Hepatocyte (in vitro differentiated cells): ENCODE data around the gene MARCHF9. TPM values are rescaled to one million over a fixed set of nuclear protein-coding genes. Genes with fewer than 3 reads are reported as not detected.
"Not testable (repeated sequence)": the region's sequence is repeated elsewhere in the genome, so short reads cannot be mapped to it uniquely, and the experiment has no call there.

Experiments used
- DNase-seq: peaks from one replicate; pipeline ENCODE4 v3.0.0-alpha.2; 2016; ENCODE audit warnings: low spot score
- H2AFZ ChIP-seq: fragments of 200-600 bp; sonication (generic); 2 replicates; pipeline ENCODE4 v1.6.0; 2016; ENCODE audit warnings: antibody characterized with exemption, mild to moderate bottlenecking
- H3K27ac ChIP-seq: fragments of 200-600 bp; sonication (generic); 2 replicates; pipeline ENCODE4 v1.5.1; 2016; ENCODE audit warnings: mild to moderate bottlenecking
- H3K27me3 ChIP-seq: fragments of 200-600 bp; sonication (generic); 2 replicates; pipeline ENCODE4 v1.6.1; 2016
- H3K36me3 ChIP-seq: fragments of 200-600 bp; sonication (generic); replicated peaks from 2 replicates; pipeline ENCODE4 v1.5.1; 2016; ENCODE audit warnings: low read depth; ENCODE audit not compliant: insufficient read depth
- H3K4me1 ChIP-seq: fragments of 200-600 bp; sonication (generic); 2 replicates; pipeline ENCODE4 v1.5.1; 2016; ENCODE audit warnings: mild to moderate bottlenecking, moderate library complexity; ENCODE audit not compliant: insufficient read depth
- H3K4me2 ChIP-seq: fragments of 200-600 bp; sonication (generic); 2 replicates; pipeline ENCODE4 v1.6.0; 2016
- H3K4me3 ChIP-seq: fragments of 200-600 bp; sonication (generic); 2 replicates; pipeline ENCODE4 v1.5.1; 2016; ENCODE audit warnings: mild to moderate bottlenecking
- H3K79me2 ChIP-seq: fragments of 200-600 bp; sonication (generic); 2 replicates; pipeline ENCODE4 v1.6.0; 2017; ENCODE audit warnings: mild to moderate bottlenecking
- H3K9me2 ChIP-seq: fragments of 200-600 bp; sonication (generic); replicated peaks from 2 replicates; pipeline ENCODE4 v1.6.0; 2017; ENCODE audit warnings: mild to moderate bottlenecking; ENCODE audit not compliant: insufficient read depth
- H3K9me3 ChIP-seq: fragments of 200-600 bp; sonication (generic); 2 replicates; pipeline ENCODE4 v1.5.1; 2016; ENCODE audit warnings: low read depth, mild to moderate bottlenecking
- H4K20me1 ChIP-seq: fragments of 200-600 bp; sonication (generic); 2 replicates; pipeline ENCODE4 v1.6.0; 2016; ENCODE audit warnings: mild to moderate bottlenecking; ENCODE audit not compliant: insufficient read depth, poor library complexity, severe bottlenecking
- CTCF ChIP-seq: fragments of 200-600 bp; sonication (generic); IDR thresholded peaks from 2 replicates; pipeline ENCODE4 v1.5.1; 2016; ENCODE audit warnings: antibody characterized with exemption, mild to moderate bottlenecking; ENCODE audit not compliant: poor library complexity
- EZH2 ChIP-seq: fragments of 200-600 bp; sonication (generic); IDR thresholded peaks from 2 replicates; pipeline ENCODE4 v1.6.1; 2016; ENCODE audit warnings: antibody characterized with exemption, mild to moderate bottlenecking, borderline replicate concordance
- EZH2phosphoT487 ChIP-seq: fragments of 200-600 bp; sonication (generic); IDR thresholded peaks from one replicate; pipeline ENCODE4 v1.6.1; 2018; ENCODE audit warnings: antibody characterized with exemption, mild to moderate bottlenecking, low read depth, moderate library complexity; ENCODE audit not compliant: unreplicated experiment, severe bottlenecking
- WGBS: methylation state at CpG from one replicate; pipeline ENCODE4 v1.1.6; 2016; ENCODE audit warnings: low lambda C conversion rate; ENCODE audit errors: missing lambda C conversion rate; 5-methylcytosine and 5-hydroxymethylcytosine counted together
- polyA plus RNA-seq: library from polyadenylated mRNA; unstranded; fragments of >200 nt; fragmentation: Nextera tagmentation; extraction: Ambion mirVana; gene quantifications from 2 replicates; pipeline ENCODE4 v1.2.1, GENCODE V29; 2016
- total RNA-seq: library from RNA; depleted of rRNA; stranded (reverse); fragments of >200 nt; gene quantifications from 2 replicates; pipeline ENCODE4 v1.2.3, GENCODE V29; 2014

MARCHF9 gene
- total and polyA plus RNA-seq, 2 experiments from 2014 or later, result 13.6 to 16.9 TPM

DNA sequence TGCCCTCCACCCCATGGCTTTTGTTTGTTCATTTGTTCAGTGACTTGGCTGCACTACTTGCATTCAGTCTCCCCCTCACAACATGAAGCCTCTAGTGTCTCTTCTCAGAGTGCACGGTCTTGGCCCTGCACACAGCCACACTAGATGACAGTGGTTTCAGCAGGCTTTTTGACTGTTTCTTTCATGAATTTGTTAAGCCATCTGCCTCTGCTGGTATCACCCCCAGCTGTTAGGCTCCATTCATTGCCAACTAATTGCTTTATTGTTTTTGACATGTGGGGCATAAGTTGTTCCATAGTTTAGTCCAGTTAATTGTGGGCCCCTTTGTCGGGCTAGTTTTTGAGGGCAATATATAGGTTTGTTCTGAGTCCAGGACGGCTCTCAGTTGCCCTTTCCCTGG lies 42.2 kb upstream of the MARCHF9 start:
- no peaks in the 10 kb centered on the region for H3K27me3 ChIP-seq
- no peak overlapping the region for H3K4me3 ChIP-seq
- H4K20me1 ChIP-seq, result no peaks in the 10 kb centered on the region
- H3K4me1 ChIP-seq, result no peaks in the 10 kb centered on the region
- TF ChIP-seq EZH2, result no peak
- no peak for TF ChIP-seq CTCF
- TF ChIP-seq EZH2phosphoT487, result no peak
- WGBS, result 96% methylated on average over 3 of the region's 3 CpGs
- no peaks in the 10 kb centered on the region for H3K79me2 ChIP-seq
- no peak overlapping the region for H3K4me2 ChIP-seq
- H3K27ac ChIP-seq, result no peak overlapping the region
- H3K36me3 ChIP-seq, result no peaks in the 10 kb centered on the region
- H3K9me2 ChIP-seq, result no peaks in the 10 kb centered on the region
- H2AFZ ChIP-seq, result no peak overlapping the region
- DNase-seq, result no peak
- no peaks in the 10 kb centered on the region for H3K9me3 ChIP-seq

GRCh38 chr12:57713209-57713608 lies 41.7 kb upstream of the MARCHF9 start:
- WGBS, result 89% methylated on average over 5 of the region's 5 CpGs
- no peaks in the 10 kb centered on the region for H3K9me3 ChIP-seq
- TF ChIP-seq EZH2, result no peak
- no peak for TF ChIP-seq CTCF
- no peak overlapping the region for H3K4me2 ChIP-seq
- H3K79me2 ChIP-seq, result no peaks in the 10 kb centered on the region
- no peaks in the 10 kb centered on the region for H3K36me3 ChIP-seq
- H3K4me3 ChIP-seq, result no peak overlapping the region
- H3K4me1 ChIP-seq, result no peaks in the 10 kb centered on the region
- no peaks in the 10 kb centered on the region for H3K9me2 ChIP-seq
- H3K27me3 ChIP-seq, result no peaks in the 10 kb centered on the region
- H2AFZ ChIP-seq, result no peak overlapping the region
- H4K20me1 ChIP-seq, result no peaks in the 10 kb centered on the region
- no peak for DNase-seq
- no peak overlapping the region for H3K27ac ChIP-seq

DNA sequence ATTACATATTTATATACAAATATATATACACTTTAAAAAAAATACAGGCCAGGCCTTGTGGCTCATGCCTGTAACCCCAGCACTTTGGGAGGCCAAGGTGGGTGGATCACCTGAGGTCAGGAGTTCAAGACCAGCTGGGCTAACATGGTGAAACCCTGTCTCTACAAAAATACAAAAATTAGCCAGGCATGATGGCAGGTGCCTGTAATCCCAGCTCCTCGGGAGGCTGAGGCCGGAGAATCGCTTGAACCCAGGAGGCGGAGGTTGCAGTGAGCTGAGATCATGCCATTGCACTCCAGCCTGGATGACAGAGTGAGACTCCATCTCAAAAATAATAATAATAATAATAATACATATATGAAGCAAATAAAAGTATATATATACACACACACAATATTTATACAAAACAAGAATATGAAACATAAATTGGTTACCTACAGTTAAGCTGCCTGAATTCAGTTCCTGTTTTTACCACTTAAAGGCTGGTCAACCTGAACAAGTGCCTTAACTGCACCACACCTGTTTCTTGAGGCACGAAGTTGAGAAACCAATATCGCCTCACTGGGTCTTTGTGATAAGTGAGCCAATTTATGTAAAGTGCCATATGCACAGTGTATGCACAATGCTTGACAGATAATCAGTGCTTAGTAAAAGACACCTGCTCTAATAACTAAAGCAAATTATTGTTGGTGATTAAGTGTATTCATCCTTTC lies 39.7 kb upstream of the MARCHF9 start:
- not testable (repeated sequence) for H3K27me3 ChIP-seq, H3K36me3 ChIP-seq, H4K20me1 ChIP-seq, H3K9me3 ChIP-seq, H3K79me2 ChIP-seq, H3K27ac ChIP-seq, H3K9me2 ChIP-seq, H2AFZ ChIP-seq, H3K4me2 ChIP-seq, H3K4me3 ChIP-seq, H3K4me1 ChIP-seq, DNase-seq
- WGBS, result 99% methylated on average over 6 of the region's 6 CpGs

DNA sequence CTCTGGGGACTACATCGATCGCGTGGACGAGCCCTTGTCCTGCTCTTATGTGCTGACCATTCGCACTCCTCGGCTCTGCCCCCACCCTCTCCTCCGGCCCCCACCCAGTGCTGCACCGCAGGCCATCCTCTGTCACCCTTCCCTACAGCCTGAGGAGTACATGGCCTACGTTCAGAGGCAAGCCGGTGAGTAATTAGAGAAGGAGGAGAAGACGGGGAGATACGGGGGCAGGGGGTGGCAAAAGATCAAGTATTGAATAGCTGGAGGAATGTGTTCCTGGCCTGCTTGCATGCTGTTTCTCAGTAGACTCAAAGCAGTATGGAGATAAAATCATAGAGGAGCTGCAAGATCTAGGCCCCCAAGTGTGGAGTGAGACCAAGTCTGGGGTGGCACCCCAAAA lies 39.1 kb upstream of the MARCHF9 start:
- Histone ChIP-seq H3K4me1 (no peaks in the 10 kb centered on the region), H3K27me3 (no peaks in the 10 kb centered on the region), H3K36me3 (no peaks in the 10 kb centered on the region), H3K4me3 (no peak overlapping the region), H2AFZ (no peak overlapping the region), H3K27ac (no peak overlapping the region), H3K9me2 (no peaks in the 10 kb centered on the region), H3K79me2 (no peaks in the 10 kb centered on the region), H4K20me1 (no peaks in the 10 kb centered on the region), H3K4me2 (no peak overlapping the region), H3K9me3 (no peaks in the 10 kb centered on the region)
- TF ChIP-seq CTCF, result no peak
- no peak for TF ChIP-seq EZH2phosphoT487
- TF ChIP-seq EZH2, result no peak
- DNase-seq, result no peak
- WGBS, result 97% methylated on average over 11 of the region's 12 CpGs
